ENCODE data around the gene SMG5.

- TF ChIP-seq CTCF (IDR thresholded peaks at IDR 0.05) (no peak), EP300 (IDR thresholded peaks at IDR 0.05) (no peak)
Observed at GRCh38 chr1:156308078-156308477, 25.5 kb upstream of the SMG5 start.

Measured in ovary (tissue), 3 donors.